Heart right ventricle (tissue), 16 donors: ENCODE measurements around the gene CADM1. TPM values are rescaled to one million over a fixed set of nuclear protein-coding genes. Genes with fewer than 3 reads are reported as not detected.

Experiments
- ATAC-seq, 8 donors: fragments of 200-7000 bp; cut with Tn5 transposase; one replicate each; pipeline ENCODE4 v1.9.1; 2020; ENCODE audit warnings: mild to moderate bottlenecking in 8 of 8, moderate library complexity in 8 of 8, moderate number of reproducible peaks in 1 of 8
- DNase-seq, 2 donors: peaks; one replicate each; pipeline ENCODE4 v3.0.0-alpha.2; 2020
- H3K27ac ChIP-seq, 10 donors: fragments of 200-600 bp; sonication (generic) in 2 of 10; one replicate each; pipeline versions ENCODE4 v1.5.0 to v1.8.0; 2020 to 2022; ENCODE audit warnings: mild to moderate bottlenecking in 3 of 10
- H3K27me3 ChIP-seq, 7 donors: fragments of 200-600 bp; one replicate each; pipeline ENCODE4 v1.8.0; 2021 to 2022; ENCODE audit warnings: mild to moderate bottlenecking in 2 of 7
- H3K36me3 ChIP-seq, 9 donors: fragments of 200-600 bp; sonication (generic) in 1 of 9; one replicate each; pipeline versions ENCODE4 v1.5.0 to v1.8.0; 2020 to 2022; ENCODE audit warnings: mild to moderate bottlenecking in 2 of 9
- H3K4me1 ChIP-seq, 9 donors: fragments of 200-600 bp; sonication (generic) in 1 of 9; one replicate each; pipeline versions ENCODE4 v1.5.0 to v1.8.0; 2020 to 2022; ENCODE audit warnings: mild to moderate bottlenecking in 4 of 9
- H3K4me3 ChIP-seq, 10 donors: fragments of 200-600 bp; sonication (generic) in 2 of 10; one replicate each; pipeline versions ENCODE4 v1.5.0 to v1.8.0; 2020 to 2022; ENCODE audit warnings: mild to moderate bottlenecking in 7 of 10, moderate library complexity in 2 of 10
- H3K9me3 ChIP-seq, 11 donors: fragments of 200-600 bp in 10 of 11; sonication (generic) in 2 of 11; one replicate each; pipeline versions ENCODE4 v1.5.0 to v1.8.0; 2013 to 2022; ENCODE audit warnings: mild to moderate bottlenecking in 2 of 11, control low read depth in 1 of 11, moderate library complexity in 1 of 11
- WGBS, 2 donors: extraction: QIAGEN DNeasy Blood & Tissue Kit; methylation state at CpG; one replicate each; pipeline ENCODE4 v1.1.7; 2013; ENCODE audit warnings: inconsistent platforms in 1 of 2; 5-methylcytosine and 5-hydroxymethylcytosine counted together
- intact Hi-C, 10 donors: fragments of 100-400 bp; cut with DNase I; formaldehyde crosslinking; loops; one replicate each; pipeline versions ENCODE4 v1.11.1 to v1.14.2; 2022
- polyA plus RNA-seq, 2 donors: library from polyadenylated mRNA; stranded (reverse); fragments of 200-250 nt; gene quantifications; one replicate each; pipeline ENCODE4 v1.2.3, GENCODE V29; 2013
- total RNA-seq, 10 donors: library from RNA; stranded (reverse); fragmentation: NEBNext Ultra II Directional in 3 of 10; extraction: Animal tissue kit (Norgen Biotek cat#: 25700) in 3 of 10; gene quantifications; one replicate each; pipeline versions ENCODE4 v1.2.1 to v1.2.4, GENCODE V29; 2021 to 2023
- TF ChIP-seq, protein P1 (sequence below), 9 donors: fragments of 200-600 bp; sonication (generic) in 2 of 9; IDR thresholded peaks; one replicate each; pipeline versions ENCODE4 v1.5.0 to v1.8.0; 2021 to 2022; ENCODE audit warnings: antibody characterized with exemption in 9 of 9, mild to moderate bottlenecking in 5 of 9, moderate library complexity in 1 of 9
- donor health status: Arrhythmogenic right ventricular cardiomyopathy.
- donor health status: ischemic (EF 13 %, LVEDD 7.1; RV severe dilation, severe dysfunction).
- donor health status: healthy with polysubstance abuse.
- donor health status: DM: no; HTN: yes; CAD: no.
- donor health status: DM: no; HTN: no; CAD: no.
- donor health status: ischemic (EF 25% LVEDD 6.9; RV normal size, moderate dysfunction).
- donor health status: ischemic (EF 25% LVEDD 5.7; RV mildly dilated, moderate dysfunction).
- donor health status: healthy.
- donor health status: DM: yes; HTN: yes; CAD: no.
- donor health status: Ischemic cardiomyopathy.
- donor health status: ischemic (EF 35%, LVEDD 5.7; RV mildly dilated, moderate dysfunction).
- donor health status: nonischemic (EF 11% LVEDD 7.7; RV severe dilation, severe dysfunction).
- donor health status: DM: yes; HTN: yes; CAD: no.
- donor health status: PGD.
- donor health status: ischemic (EF 29% LVEDD 5.4; RV normal size, mild dysfunction).
- donor health status: nonischemic (EF 23%, LVEDD 6.1; RV moderate dilation, normal function).

The CADM1 gene
- total and polyA plus RNA-seq, 12 donors: 10.2 to 83.0 (median 41.4) TPM

DNA sequence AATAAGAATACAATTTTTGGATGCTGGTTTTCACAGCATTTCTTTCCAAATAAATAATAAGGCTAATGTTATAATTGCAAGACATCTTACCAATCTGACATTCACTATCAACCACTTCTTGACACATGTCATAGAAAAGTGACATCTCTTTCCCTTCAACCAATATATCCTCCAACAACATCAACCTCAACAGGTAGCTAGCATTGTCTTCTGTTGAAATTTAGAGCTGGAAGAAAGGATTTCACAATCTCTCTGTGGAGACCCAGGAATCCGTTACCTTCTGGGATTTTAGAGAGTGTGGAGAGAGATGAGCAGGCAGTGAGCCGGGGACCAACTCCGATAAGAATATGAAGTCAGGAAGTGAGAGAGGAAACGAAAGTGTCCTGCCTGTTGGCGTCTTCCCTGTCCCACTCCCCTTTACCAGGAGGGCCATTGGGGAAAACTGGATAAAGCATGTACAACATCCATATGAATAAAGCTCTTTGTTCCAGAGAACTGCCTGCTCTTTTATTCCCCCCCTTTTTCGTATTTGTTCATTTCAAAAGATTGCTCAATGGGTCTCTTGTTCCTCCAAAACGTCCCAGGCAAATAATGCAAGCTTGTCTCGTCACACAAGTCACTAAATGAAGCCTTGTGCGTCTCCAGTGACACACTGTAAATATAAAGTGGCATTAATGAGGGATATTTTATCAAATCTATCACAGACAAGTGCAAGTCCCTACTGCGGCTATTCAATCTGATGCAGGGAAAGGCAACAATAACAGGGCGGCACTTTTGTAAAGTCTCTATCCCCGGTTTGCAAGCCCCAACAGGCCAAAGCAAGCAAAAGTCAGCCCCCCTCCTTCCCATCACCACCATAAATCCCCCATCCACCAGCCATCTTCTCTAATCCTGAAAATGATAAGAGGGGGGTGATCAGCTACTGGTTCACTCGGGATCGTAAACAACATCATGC is 3.4 kb downstream of the CADM1 start:
- intact Hi-C loops: loop anchor here in 9 of 10 donors (5.0 to 10.0 kb wide), 9 partner anchors 54 to 176 kb away; no protein-coding TSS in a partner anchor
- DNase-seq (no peak), ATAC-seq (no peak)
- Histone ChIP-seq H3K27ac (no peak overlapping the region), H3K4me3 (peak overlapping the region in 1 of 10 donors; percentile 75), H3K9me3 (no peaks in the 10 kb centered on the region), H3K36me3 (no peaks in the 10 kb centered on the region), H3K27me3 (peaks cover 0 to 78% (median 20%) of the 10 kb centered on the region in 7 donors), H3K4me1 (peaks cover 0 to 44% (median 23%) of the 10 kb centered on the region in 9 donors)
- TF ChIP-seq, protein P1, sequence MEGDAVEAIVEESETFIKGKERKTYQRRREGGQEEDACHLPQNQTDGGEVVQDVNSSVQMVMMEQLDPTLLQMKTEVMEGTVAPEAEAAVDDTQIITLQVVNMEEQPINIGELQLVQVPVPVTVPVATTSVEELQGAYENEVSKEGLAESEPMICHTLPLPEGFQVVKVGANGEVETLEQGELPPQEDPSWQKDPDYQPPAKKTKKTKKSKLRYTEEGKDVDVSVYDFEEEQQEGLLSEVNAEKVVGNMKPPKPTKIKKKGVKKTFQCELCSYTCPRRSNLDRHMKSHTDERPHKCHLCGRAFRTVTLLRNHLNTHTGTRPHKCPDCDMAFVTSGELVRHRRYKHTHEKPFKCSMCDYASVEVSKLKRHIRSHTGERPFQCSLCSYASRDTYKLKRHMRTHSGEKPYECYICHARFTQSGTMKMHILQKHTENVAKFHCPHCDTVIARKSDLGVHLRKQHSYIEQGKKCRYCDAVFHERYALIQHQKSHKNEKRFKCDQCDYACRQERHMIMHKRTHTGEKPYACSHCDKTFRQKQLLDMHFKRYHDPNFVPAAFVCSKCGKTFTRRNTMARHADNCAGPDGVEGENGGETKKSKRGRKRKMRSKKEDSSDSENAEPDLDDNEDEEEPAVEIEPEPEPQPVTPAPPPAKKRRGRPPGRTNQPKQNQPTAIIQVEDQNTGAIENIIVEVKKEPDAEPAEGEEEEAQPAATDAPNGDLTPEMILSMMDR (IDR thresholded peaks at IDR 0.05): no peak
- 53 to 54% methylated on average over 14 of the region's 14 CpGs for WGBS, 2 donors

DNA sequence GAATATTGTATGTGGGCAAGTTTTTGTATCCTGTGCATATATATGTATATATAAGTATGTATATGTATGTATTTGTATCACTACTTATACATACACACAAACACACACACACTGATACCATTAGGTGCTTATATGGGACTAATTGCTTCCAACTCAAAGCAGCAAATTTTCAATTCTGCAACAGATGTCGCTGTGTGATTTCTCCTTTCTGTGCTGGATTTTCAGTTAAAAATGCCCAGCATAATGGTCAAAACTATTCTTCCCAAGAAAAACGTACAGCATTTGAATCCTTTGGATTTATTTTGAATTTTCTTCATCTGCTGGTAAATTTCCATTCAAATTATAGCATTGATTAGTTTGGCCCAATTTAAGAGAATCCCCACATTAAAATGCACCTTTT is 4.3 kb downstream of the CADM1 start:
- H3K4me1 ChIP-seq: peaks cover 0 to 40% (median 22%) of the 10 kb centered on the region in 9 donors
- H3K9me3 ChIP-seq: no peaks in the 10 kb centered on the region
- H3K36me3 ChIP-seq: no peaks in the 10 kb centered on the region
- TF ChIP-seq, protein P1 (IDR thresholded peaks at IDR 0.05): no peak
- DNase-seq (no peak), ATAC-seq (no peak)
- H3K27ac ChIP-seq: no peak overlapping the region
- intact Hi-C loops: loop anchor here in 9 of 10 donors (5.0 to 10.0 kb wide), 11 partner anchors 53 to 735 kb away; no protein-coding TSS in a partner anchor
- 79 to 84% methylated on average over 2 of the region's 2 CpGs for WGBS, 2 donors
- no peak overlapping the region for H3K4me3 ChIP-seq
- H3K27me3 ChIP-seq: peaks cover 0 to 69% (median 18%) of the 10 kb centered on the region in 7 donors

DNA sequence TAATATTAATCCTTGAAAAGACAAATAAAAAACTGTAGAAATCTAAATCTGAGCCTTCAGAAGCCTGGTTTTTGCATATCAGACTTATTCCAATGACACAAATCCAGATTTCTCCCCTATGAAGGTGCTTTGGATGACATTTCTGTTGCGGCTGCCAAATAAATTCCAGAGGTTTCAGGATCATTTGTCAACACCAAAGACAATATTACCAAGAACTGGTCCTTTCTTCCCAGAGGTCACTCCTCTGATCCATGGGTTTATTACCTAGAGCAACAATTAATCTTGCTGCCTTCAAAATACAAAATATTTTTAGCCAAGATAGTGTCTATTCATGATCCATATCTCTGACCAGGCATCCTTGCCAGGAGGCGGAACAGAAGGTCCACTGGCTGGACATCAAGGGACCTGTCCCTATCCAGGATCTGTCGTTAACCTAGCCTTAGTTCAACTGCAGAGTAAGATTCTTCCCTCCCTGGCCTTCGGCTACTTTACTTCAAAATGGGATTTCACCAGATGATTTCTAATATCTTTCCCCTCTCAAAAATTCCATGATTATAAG is 4.9 kb downstream of the CADM1 start:
- intact Hi-C loops: loop anchor here in 2 of 10 donors (5.0 to 10.0 kb wide), 2 partner anchors 157 to 735 kb away; no protein-coding TSS in a partner anchor
- ATAC-seq: no peak
- TF ChIP-seq, protein P1 (IDR thresholded peaks at IDR 0.05): no peak
- 66 to 74% methylated on average over 4 of the region's 4 CpGs for WGBS, 2 donors
- DNase-seq: no peak
- H3K36me3 ChIP-seq: no peaks in the 10 kb centered on the region
- peaks cover 0 to 63% (median 18%) of the 10 kb centered on the region in 7 donors for H3K27me3 ChIP-seq
- H3K27ac ChIP-seq: no peak overlapping the region
- H3K9me3 ChIP-seq: no peaks in the 10 kb centered on the region
- peaks cover 0 to 34% (median 19%) of the 10 kb centered on the region in 9 donors for H3K4me1 ChIP-seq
- H3K4me3 ChIP-seq: no peak overlapping the region

DNA sequence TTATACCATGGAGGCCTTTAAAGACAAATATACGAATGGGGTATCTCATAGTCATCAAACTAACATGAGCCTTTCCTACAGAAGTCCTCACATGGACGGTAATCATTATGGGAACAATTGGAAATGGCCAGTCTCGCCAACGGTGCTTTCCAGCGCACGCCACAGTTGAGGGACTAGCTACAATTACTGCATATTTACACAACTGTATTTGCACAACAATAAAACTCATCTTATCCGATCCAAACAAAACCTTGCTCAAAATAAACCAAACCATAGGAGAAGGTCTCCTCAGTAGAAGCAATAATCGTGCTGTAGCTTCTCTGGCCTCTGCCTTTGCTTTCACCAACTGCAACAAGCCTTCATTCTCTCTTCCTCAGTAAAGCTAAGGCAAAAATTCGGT is 5.9 kb downstream of the CADM1 start:
- Histone ChIP-seq H3K27me3 (peaks cover 0 to 53% (median 18%) of the 10 kb centered on the region in 7 donors), H3K4me3 (no peak overlapping the region), H3K36me3 (no peaks in the 10 kb centered on the region), H3K27ac (no peak overlapping the region), H3K9me3 (no peaks in the 10 kb centered on the region), H3K4me1 (peaks cover 0 to 25% (median 14%) of the 10 kb centered on the region in 9 donors)
- ATAC-seq (no peak), DNase-seq (no peak)
- TF ChIP-seq, protein P1 (IDR thresholded peaks at IDR 0.05): no peak
- intact Hi-C loops: loop anchor here in 2 of 10 donors (5.0 to 10.0 kb wide), 2 partner anchors 156 to 734 kb away; no protein-coding TSS in a partner anchor
- WGBS, 2 donors: 84 to 86% methylated on average over 9 of the region's 9 CpGs
